ENCODE measurements around the gene STXBP3. TPM values are rescaled to one million over a fixed set of nuclear protein-coding genes. Genes with fewer than 3 reads are reported as not detected.

The STXBP3 gene
- total and polyA plus RNA-seq, 4 experiments from 2014 or later = 69.0 to 92.5 (median 82.5) TPM

DNA sequence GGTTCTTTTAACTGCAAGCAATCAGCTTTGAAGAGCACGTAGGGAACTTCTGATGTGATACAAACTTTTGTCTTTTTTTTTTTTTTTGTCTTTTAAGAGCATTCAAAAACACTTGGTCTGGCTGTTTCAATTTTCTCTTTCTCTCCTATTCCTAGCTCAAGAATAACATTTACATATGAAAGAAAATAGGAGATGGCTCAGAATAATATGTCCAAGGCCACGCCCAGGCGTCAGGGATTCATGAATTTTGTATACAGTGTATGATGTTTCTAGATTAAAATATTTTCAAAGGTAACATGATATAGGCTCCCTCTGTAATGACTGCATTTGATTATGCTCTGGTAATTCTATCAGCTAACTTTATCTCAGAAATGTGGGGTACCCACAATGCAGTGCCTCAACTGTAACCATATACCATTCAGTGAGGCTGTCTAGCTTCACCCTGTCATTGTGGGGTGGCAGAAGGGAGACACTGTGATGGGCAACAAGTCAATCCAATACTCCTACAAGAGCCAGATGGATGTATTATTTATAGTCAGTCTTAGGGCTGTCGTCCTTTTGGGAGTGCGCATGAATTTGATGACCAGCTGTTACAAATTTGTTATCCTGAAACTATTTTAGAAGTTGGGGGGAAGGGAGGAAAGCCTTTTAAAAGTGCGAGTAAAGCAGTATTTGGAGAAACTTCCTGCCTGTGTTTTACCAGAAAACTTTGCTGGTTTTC lies 111.9 kb downstream of the STXBP3 start:
- Mint-ChIP-seq H3K27me3 (peaks cover 10 to 19% of the 10 kb centered on the region in 2 donors), H3K9me3 (peaks cover 0 to 2% (median 0%) of the 10 kb centered on the region in 8 donors), H3K36me3 (no peaks in the 10 kb centered on the region), H3K4me3 (no peak overlapping the region), H3K4me1 (peaks cover 0 to 2% (median under 1%) of the 10 kb centered on the region in 4 donors), H3K27ac (peak overlapping the region in 1 of 7 donors; percentile 4)
- H3K27me3 ChIP-seq (ENCODE audit: insufficient read depth, low read length) = no peaks in the 10 kb centered on the region
- H3K36me3 ChIP-seq (ENCODE audit: insufficient read depth, low read length) = no peaks in the 10 kb centered on the region
- H3K9me3 ChIP-seq (ENCODE audit: control insufficient read depth in 1 of 2, low read length in 2 of 2) = no peaks in the 10 kb centered on the region
- DNase-seq = no peak
- ChIA-PET CTCF (ENCODE audit: partially characterized antibody) (interaction anchor here (1.6 kb wide), 1 partner anchor 29 kb away, joined by 7 read pairs; no protein-coding TSS in a partner anchor), POLR2A (ENCODE audit: partially characterized antibody) (interaction anchor here (0.6 to 0.8 kb wide), 2 partner anchors 21 to 58 kb away, joined by 3 to 4 read pairs; no protein-coding TSS in a partner anchor)
- intact Hi-C loops (cut with micrococcal nuclease) = no loop called here
- H3K4me1 ChIP-seq (ENCODE audit: insufficient read depth, low read length) = no peaks in the 10 kb centered on the region
- no peak overlapping the region for H3K4me3 ChIP-seq (ENCODE audit: low read length in 2 of 2)
- no peak overlapping the region for H3K27ac ChIP-seq (ENCODE audit: low read depth, low read length)

Other genes starting within 250 kb of the STXBP3 start
- 10 to 100 TPM in 1 of 2 experiments, 1 to 10 TPM in 1; 9.2 to 10.7 TPM for gene EEIG2, start 186.6 kb upstream of the STXBP3 start, total RNA-seq
- gene EEIG2, start 186.6 kb upstream of the STXBP3 start, polyA plus RNA-seq = 1 to 10 TPM in 1 of 2 donors, under 1 TPM in 1; 0.33 to 1.3 TPM
- 10 to 100 TPM; 19.1 to 19.3 TPM for gene HENMT1, start 85.6 kb upstream of the STXBP3 start, total RNA-seq
- gene HENMT1, start 85.6 kb upstream of the STXBP3 start, polyA plus RNA-seq = 10 to 100 TPM; 33.4 to 33.9 TPM
- gene PRPF38B, start 54.4 kb upstream of the STXBP3 start, total RNA-seq = 100 to 1,000 TPM; 124 to 126 TPM
- gene PRPF38B, start 54.4 kb upstream of the STXBP3 start, polyA plus RNA-seq = 10 to 100 TPM; 11.9 to 35.8 TPM
- under 1 TPM; 0.17 TPM for gene FNDC7, start 33.8 kb upstream of the STXBP3 start, total RNA-seq
- under 1 TPM in 1 of 2 donors, not detected in 1; 0.10 TPM for gene FNDC7, start 33.8 kb upstream of the STXBP3 start, polyA plus RNA-seq
- gene AKNAD1, start 110.4 kb downstream of the STXBP3 start, total RNA-seq = not detected
- gene AKNAD1, start 110.4 kb downstream of the STXBP3 start, polyA plus RNA-seq = not detected
- 1 to 10 TPM; 1.4 to 1.8 TPM for gene GPSM2, start 130.3 kb downstream of the STXBP3 start, total RNA-seq
- 1 to 10 TPM in 1 of 2 donors, under 1 TPM in 1; 0.55 to 1.2 TPM for gene GPSM2, start 130.3 kb downstream of the STXBP3 start, polyA plus RNA-seq
- gene CLCC1, start 216.8 kb downstream of the STXBP3 start, total RNA-seq = 10 to 100 TPM; 29.7 to 31.6 TPM
- 10 to 100 TPM; 15.4 to 17.1 TPM for gene CLCC1, start 216.8 kb downstream of the STXBP3 start, polyA plus RNA-seq